HG03135 (cell line): ENCODE data around the gene NOG.

ENCODE experiments used
- ATAC-seq: cut with Tn5 transposase; IDR thresholded peaks from one replicate; pipeline ENCODE4 v1.9.1; 2021; ENCODE audit warnings: mild to moderate bottlenecking, moderate library complexity; ENCODE audit not compliant: unreplicated experiment

Gene NOG

DNA sequence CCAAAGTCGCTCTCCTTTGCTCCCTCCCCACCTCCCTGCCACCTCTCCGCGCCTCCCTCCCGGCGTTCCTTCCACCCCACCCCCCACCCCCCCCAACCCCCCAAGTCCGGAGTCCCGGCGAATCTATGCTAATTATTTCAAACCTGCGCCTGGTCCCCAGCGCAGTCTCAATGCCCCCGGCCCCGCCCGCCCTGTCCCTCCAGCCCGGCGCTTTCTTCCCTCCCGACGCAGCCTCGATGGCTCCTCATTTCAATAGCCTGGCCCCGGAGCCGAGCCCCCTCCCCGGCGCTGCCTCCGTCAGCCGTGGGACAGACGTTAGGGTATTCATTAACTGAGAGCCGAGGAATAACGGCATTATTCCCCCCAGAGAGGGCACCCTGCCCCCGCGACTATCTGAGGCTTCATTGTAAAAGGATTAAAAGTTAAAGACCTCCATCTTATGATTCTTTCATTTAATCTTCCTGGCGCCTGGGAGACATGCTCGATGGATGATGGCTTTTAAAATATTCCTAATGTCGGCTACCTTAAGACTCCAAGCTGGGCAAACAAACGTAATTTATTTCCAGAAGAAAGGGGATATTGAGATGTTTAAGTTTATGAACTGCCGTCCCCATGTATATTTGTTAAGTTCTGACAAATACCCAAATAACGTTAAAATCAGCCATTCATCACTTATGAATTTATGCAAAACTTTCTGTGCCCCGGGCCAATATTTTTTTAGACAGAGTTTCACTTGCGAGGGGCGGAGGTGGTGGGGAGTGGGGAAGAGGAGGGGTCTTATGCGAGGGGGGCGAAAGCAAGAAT lies 3.4 kb downstream of the NOG start:
- no peak for ATAC-seq

DNA sequence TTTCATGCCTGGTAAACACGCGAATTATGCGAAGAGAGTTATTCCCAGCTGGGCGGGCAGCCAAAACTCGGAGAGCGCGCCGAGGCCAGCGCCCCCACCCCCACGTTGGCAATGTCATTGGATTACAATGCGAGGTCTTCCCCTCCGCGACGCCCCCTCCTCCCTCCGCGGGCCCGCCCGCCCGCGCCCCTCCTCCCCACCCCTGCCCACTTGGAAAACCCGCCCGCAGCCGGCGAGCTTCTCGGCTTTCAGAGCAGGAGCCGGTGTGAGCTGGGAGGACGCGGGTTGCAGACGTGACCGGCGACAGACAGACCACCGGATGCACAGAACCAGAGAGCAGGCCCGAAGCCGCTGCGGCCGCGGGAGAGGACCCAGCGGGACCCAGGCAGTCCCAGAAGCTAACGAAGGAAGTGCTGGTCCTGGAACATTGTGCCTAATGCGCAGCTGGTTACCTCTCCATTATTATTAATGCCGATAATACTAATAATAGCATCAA lies 4.0 kb downstream of the NOG start:
- ATAC-seq, result no peak

DNA sequence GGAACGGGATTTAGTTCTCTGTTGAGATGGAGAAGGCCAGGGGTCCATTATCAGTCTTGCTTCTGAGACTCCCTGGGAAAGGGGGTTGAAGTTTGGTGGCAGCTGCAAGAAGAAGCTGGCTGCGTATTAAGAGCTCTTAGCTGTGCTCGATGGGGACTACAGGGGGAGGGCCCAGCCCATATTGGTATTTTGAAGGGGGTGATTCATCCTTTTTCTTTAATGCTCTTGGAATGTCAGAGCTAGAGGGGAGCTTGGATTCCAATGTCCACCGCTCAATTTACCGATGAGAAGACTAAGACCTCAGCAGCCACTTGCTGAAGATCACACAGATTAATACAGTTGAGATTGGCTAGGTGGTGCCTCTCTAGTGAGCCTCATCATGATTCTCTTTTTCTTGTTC lies 5.0 kb downstream of the NOG start:
- no peak for ATAC-seq

- no peak for ATAC-seq
Observed at GRCh38 chr17:56599088-56599487, 5.6 kb downstream of the NOG start.

GRCh38 chr17:56599566-56599965 lies 6.1 kb downstream of the NOG start:
- no peak for ATAC-seq

- ATAC-seq, result no peak
Observed at GRCh38 chr17:56600256-56600655, 6.8 kb downstream of the NOG start.

DNA sequence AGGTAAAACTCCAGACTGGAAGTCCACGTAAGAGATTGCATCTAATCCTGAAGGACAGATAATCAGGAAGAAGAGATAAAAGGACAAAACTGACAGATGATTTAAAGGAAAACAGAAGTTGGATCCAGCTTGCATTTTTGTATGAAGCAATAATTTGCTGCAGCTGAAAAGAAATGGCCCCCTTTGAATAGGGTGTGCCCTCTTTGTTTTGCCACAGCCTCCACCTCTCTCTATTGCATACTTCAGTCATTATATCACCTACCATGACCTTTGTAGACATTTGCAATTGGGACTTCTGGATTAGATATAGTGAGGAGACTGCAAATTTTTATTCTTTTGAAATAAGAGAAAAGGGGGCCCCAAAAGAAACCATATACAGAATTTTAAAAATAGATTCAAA lies 8.1 kb downstream of the NOG start:
- ATAC-seq, result no peak

- no peak for ATAC-seq
Observed at GRCh38 chr17:56602292-56603130, 9.0 kb downstream of the NOG start.

DNA sequence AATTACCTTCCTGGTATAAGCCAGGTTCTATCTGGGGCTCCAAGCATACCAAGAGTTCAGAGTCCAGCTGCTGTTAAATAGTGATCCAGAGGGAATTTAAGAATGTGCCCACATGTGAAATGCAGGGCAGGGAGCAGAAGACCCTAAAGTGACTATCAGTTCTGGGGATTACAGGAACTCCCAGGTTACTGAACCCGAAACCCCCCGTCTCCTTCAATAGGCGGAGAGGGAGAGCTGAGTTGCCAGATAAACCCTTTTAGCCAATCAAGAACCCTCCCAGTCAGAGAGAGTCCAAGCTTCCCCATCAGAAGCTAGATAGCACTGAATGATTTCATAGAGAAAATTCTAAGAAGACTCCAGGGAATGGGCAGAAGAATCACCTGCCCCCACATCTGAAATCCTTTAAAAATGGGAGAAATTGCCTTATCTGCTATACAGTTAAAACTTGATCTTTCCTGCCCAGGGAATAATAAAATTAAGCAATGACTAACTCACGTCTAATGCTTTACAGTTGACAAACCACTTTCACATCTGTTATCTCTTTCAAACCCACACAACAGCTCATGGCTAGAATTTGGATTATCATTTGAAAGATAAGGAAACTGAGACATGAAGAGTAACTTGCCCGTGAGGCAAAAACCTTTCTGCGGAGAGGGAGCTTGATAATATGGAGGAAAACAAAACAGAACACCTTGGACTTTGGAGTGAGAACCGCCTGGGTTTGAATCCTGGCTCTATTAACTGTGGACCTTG lies 10.2 kb downstream of the NOG start:
- no peak for ATAC-seq

GRCh38 chr17:56604691-56605290 lies 11.3 kb downstream of the NOG start:
- no peak for ATAC-seq

- no peak for ATAC-seq
Observed at GRCh38 chr17:56608944-56609343, 15.4 kb downstream of the NOG start.

DNA sequence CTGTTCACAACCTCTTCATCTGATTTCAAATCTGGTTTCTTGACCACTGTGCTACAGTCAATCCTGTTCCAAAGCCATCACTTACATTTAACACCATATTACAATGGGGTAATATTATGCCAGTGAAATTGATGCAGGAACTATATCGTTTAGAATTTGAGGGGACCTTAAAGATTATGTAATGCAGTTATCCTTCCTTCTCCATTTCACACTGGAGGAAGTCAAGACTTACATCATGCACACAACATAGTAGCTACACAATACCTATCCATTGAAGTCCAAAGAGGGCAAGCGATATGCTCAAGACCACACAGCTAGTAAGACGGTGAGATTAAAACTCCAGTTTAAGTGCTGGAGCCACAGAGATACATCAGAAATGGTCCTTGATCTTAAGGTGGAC lies 16.8 kb downstream of the NOG start:
- no peak for ATAC-seq

DNA sequence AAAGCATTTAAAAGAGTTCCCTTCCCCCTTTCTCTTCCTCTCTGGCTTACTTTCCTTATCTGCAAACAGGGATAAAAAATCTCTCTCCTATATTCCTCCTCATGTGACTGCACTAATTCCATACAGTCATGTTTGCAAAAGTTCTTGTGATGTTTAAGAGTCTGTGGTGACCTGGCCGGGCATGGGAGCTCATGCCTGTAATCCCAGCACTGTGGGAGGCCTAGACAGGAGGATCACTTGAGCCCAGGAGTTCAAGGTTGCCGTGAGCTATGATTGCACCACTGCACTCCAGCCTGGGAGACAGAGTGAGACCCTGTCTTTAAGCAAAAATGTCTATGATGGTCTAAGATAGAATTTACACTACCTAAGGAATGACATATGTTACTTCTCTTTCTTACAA lies 19.6 kb downstream of the NOG start:
- no peak for ATAC-seq

DNA sequence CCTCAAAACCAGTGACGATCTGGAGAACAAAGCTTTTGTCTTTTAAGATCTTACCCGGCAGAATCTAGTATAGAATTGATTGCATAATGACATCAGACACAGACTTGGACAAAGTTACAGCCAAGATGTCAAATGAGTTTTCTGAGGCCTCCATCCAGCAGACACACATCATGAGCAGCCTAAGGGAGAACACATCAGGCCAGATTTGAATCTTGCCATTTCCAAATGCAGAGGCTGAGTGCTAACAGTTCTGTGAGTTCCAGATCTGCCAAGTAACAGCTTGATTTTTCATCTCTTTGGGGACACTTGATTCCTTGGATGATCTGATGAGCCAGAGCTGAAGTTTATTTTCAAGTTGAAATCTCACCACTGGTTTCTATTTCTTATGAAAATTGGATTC lies 21.0 kb downstream of the NOG start:
- no peak for ATAC-seq

DNA sequence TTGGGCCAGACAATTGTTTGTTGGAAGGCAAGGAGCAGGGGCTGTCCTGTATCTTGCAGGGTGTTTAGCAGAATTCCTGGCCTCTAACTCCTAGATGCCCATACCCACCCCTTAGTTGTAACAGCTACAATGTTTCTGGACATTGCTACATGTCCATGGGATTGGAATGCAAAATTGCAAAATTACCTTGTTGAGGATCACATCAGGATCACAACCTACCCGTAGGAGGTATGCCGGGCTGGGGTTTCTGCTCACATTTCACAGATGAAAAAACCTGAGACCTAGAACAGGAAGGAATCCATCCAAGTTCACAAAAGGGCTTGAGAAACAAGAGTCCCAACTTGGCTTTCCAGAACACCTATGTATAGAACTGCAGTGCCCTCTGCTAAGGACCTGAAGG lies 22.7 kb downstream of the NOG start:
- no peak for ATAC-seq

DNA sequence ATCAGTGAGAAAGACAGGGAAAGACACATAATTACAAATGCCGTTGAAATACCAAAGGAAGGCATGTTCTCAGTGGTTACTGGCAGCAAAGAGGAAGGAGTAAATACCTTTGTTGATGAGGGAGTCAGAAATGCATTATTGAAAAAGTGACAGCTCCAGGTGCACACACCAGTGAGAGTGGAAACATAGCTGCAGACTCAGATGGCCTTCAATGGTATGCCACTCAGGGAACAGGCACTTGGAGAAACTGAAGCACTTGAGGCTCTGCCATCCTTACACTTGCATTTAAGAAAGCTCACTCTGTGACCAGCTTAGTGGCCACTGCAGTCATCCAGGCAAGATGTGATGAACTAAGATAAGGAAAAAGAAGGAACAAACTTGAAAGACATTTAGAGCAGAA lies 29.9 kb downstream of the NOG start:
- no peak for ATAC-seq

DNA sequence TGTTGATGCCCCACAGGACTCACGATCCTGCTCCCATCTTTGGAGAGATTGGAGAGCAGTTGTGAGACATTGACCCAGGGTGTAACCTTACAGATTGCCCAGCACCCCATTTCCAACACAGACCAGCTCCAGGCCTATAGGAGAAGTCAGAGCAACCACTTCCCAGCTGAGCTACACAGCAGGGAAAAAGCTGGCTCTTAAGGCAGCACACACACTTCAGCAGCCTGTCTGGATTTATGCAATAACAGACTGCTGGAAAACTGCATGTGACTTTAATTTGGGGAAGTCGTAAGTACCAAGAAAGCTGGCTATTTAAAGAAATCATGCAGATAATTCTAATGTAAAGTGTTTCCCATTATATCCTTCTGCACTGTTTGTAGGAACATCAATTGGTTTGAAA lies 30.8 kb downstream of the NOG start:
- ATAC-seq, result no peak

GRCh38 chr17:56624912-56625311 lies 31.4 kb downstream of the NOG start:
- ATAC-seq, result no peak

DNA sequence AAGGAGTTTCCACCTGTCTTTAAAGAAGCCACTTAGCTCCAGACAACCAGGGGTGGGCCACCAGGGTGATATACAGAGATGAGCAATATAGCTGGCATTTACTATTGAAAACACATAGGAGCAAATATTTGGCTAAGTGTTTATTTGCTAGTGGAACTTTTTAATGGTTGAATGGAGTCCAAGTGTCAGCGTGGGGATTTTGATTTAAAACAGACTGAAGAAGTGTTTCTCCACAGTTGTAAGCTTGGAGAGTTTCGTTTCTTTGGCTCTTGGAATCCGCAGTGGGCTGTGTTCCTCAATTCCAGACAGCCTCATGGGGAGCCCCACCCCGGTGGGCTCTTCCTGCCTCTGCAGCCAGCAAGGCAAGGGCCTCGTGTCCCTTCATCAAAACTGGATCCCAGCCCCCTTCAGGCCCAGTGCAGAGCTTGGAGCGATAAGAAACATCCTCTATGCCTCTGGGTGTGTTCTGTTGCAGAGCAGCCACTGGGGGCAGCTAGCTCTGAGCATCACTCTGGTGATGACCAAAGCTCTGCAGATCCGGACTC lies 36.1 kb downstream of the NOG start:
- no peak for ATAC-seq

- ATAC-seq, result no peak
Observed at GRCh38 chr17:56630202-56630601, 36.7 kb downstream of the NOG start.

GRCh38 chr17:56633681-56634080 lies 40.2 kb downstream of the NOG start:
- no peak for ATAC-seq
